Smooth muscle cell (in vitro differentiated cells): ENCODE data around the gene CLCNKA. TPM values are rescaled to one million over a fixed set of nuclear protein-coding genes. Genes with fewer than 3 reads are reported as not detected.
"Not testable (repeated sequence)": the region's sequence is repeated elsewhere in the genome, so short reads cannot be mapped to it uniquely, and the experiment has no call there.

ENCODE experiments used
- DNase-seq: peaks from one replicate; lab custom pipeline; 2025; ENCODE audit not compliant: unreplicated experiment; lab: John Stamatoyannopoulos, UW
- H2AFZ ChIP-seq: fragments of 200-600 bp; sonication (generic); 2 replicates; pipeline ENCODE4 v1.6.0; 2016; ENCODE audit warnings: antibody characterized with exemption, low read depth, mild to moderate bottlenecking
- H3F3A ChIP-seq: fragments of 200-600 bp; sonication (generic); 2 replicates; pipeline ENCODE4 v1.6.0; 2017; ENCODE audit warnings: antibody characterized with exemption, low read depth
- H3K27ac ChIP-seq: fragments of 200-600 bp; sonication (generic); 2 replicates; pipeline ENCODE4 v1.5.1; 2016; ENCODE audit warnings: low read depth, mild to moderate bottlenecking
- H3K27me3 ChIP-seq: fragments of 200-600 bp; sonication (generic); 2 replicates; pipeline ENCODE4 v1.6.1; 2016; ENCODE audit warnings: low read depth, mild to moderate bottlenecking
- H3K36me3 ChIP-seq: fragments of 200-600 bp; sonication (generic); 2 replicates; pipeline ENCODE4 v1.5.1; 2016; ENCODE audit warnings: low read depth
- H3K4me1 ChIP-seq: fragments of 200-600 bp; sonication (generic); 2 replicates; pipeline ENCODE4 v1.5.1; 2016; ENCODE audit warnings: low read depth
- H3K4me2 ChIP-seq: fragments of 200-600 bp; sonication (generic); 2 replicates; pipeline ENCODE4 v1.6.0; 2016; ENCODE audit warnings: mild to moderate bottlenecking
- H3K4me3 ChIP-seq: fragments of 200-600 bp; sonication (generic); 2 replicates; pipeline ENCODE4 v1.5.1; 2016; ENCODE audit warnings: mild to moderate bottlenecking
- H3K79me2 ChIP-seq: fragments of 200-600 bp; sonication (generic); 2 replicates; pipeline ENCODE4 v1.6.0; 2016; ENCODE audit warnings: low read depth, mild to moderate bottlenecking
- H3K9ac ChIP-seq: fragments of 200-600 bp; sonication (generic); 2 replicates; pipeline ENCODE4 v1.6.0; 2016; ENCODE audit warnings: low read depth
- H3K9me3 ChIP-seq: fragments of 200-600 bp; sonication (generic); replicated peaks from 2 replicates; pipeline ENCODE4 v1.5.1; 2016; ENCODE audit warnings: low read depth
- H4K20me1 ChIP-seq: fragments of 200-600 bp; sonication (generic); 2 replicates; pipeline ENCODE4 v1.6.0; 2016; ENCODE audit warnings: low read depth
- WGBS: methylation state at CpG from one replicate; pipeline ENCODE4 v1.1.7; 2016; ENCODE audit warnings: low lambda C conversion rate; 5-methylcytosine and 5-hydroxymethylcytosine counted together
- polyA plus RNA-seq: library from polyadenylated mRNA; unstranded; fragments of >200 nt; fragmentation: Nextera tagmentation; extraction: Ambion mirVana; gene quantifications from 2 replicates; pipeline ENCODE4 v1.2.1, GENCODE V29; 2016
- total RNA-seq: library from RNA; depleted of rRNA; stranded (reverse); fragments of >200 nt; gene quantifications from 2 replicates; pipeline ENCODE4 v1.2.3, GENCODE V29; 2014
- TF ChIP-seq, protein P1 (sequence below): fragments of 200-600 bp; sonication (generic); IDR thresholded peaks from 2 replicates; pipeline ENCODE4 v1.5.1; 2017; ENCODE audit warnings: borderline replicate concordance, mild to moderate bottlenecking, antibody characterized with exemption; ENCODE audit not compliant: insufficient read depth, poor library complexity, severe bottlenecking

CLCNKA gene
- total and polyA plus RNA-seq, 2 experiments from 2014 or later, result 0.46 TPM; not detected in 1

DNA sequence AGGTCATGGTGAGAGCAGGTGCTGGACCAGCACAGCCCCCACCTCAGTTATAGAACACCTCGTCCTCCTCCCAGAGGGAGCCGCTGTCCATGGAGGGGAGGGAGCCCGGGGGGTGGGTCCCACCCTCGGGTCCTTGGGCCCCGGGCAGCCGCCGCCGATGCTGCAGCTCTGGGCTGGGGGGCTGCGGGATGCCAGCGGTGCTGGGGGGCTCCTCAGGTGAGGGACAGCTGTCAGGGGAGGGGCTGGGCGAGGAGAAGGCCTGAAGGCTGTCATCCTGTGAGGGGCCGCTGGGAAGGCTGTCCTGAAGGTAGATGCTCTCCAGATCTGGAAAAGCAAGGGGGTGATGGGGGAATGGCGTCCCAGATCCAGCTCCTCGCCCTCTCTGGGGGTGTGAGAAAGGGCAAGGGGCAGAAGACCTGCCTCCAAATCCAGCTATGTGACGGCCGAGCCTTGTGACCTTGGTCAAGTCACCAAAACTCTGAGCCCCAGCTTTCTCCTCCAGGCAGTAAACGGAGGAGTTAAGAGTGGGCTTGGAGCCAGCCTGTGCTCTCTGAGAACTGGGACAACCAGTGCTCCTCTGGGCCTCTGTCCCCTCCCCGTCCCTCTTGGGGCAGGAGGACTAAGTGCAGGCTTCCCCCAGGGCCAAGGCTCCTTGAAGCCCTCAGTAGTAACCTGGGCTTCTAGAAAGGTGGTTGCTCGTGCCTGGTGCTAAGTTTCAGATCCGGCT is 36.7 kb downstream of the CLCNKA start:
- not testable (repeated sequence) for H4K20me1 ChIP-seq, H3K4me2 ChIP-seq

GRCh38 chr1:16061266-16061665 is 39.4 kb downstream of the CLCNKA start:
- H3K9me3 ChIP-seq, result no peaks in the 10 kb centered on the region
- H4K20me1 ChIP-seq, result no peaks in the 10 kb centered on the region
- no peak overlapping the region for H3K9ac ChIP-seq
- 92% methylated on average over 2 of the region's 3 CpGs for WGBS
- no peaks in the 10 kb centered on the region for H3F3A ChIP-seq
- H3K4me3 ChIP-seq, result no peak overlapping the region
- TF ChIP-seq, protein P1, sequence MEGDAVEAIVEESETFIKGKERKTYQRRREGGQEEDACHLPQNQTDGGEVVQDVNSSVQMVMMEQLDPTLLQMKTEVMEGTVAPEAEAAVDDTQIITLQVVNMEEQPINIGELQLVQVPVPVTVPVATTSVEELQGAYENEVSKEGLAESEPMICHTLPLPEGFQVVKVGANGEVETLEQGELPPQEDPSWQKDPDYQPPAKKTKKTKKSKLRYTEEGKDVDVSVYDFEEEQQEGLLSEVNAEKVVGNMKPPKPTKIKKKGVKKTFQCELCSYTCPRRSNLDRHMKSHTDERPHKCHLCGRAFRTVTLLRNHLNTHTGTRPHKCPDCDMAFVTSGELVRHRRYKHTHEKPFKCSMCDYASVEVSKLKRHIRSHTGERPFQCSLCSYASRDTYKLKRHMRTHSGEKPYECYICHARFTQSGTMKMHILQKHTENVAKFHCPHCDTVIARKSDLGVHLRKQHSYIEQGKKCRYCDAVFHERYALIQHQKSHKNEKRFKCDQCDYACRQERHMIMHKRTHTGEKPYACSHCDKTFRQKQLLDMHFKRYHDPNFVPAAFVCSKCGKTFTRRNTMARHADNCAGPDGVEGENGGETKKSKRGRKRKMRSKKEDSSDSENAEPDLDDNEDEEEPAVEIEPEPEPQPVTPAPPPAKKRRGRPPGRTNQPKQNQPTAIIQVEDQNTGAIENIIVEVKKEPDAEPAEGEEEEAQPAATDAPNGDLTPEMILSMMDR, result no peak
- no peak overlapping the region for H3K27ac ChIP-seq
- no peaks in the 10 kb centered on the region for H3K4me1 ChIP-seq
- DNase-seq, result no peak
- no peaks in the 10 kb centered on the region for H3K36me3 ChIP-seq
- H3K27me3 ChIP-seq, result no peaks in the 10 kb centered on the region
- no peak overlapping the region for H2AFZ ChIP-seq
- no peaks in the 10 kb centered on the region for H3K79me2 ChIP-seq
- H3K4me2 ChIP-seq, result no peak overlapping the region

More for the DNA sequence above, 36.7 kb downstream of the CLCNKA start:
- H3K27ac ChIP-seq, H3F3A ChIP-seq, H3K9me3 ChIP-seq, H3K9ac ChIP-seq, H3K79me2 ChIP-seq, DNase-seq, H3K4me1 ChIP-seq, H3K36me3 ChIP-seq, H3K4me3 ChIP-seq, H3K27me3 ChIP-seq, H2AFZ ChIP-seq: not testable (repeated sequence)
- WGBS, result 88% methylated on average over 13 of the region's 20 CpGs

DNA sequence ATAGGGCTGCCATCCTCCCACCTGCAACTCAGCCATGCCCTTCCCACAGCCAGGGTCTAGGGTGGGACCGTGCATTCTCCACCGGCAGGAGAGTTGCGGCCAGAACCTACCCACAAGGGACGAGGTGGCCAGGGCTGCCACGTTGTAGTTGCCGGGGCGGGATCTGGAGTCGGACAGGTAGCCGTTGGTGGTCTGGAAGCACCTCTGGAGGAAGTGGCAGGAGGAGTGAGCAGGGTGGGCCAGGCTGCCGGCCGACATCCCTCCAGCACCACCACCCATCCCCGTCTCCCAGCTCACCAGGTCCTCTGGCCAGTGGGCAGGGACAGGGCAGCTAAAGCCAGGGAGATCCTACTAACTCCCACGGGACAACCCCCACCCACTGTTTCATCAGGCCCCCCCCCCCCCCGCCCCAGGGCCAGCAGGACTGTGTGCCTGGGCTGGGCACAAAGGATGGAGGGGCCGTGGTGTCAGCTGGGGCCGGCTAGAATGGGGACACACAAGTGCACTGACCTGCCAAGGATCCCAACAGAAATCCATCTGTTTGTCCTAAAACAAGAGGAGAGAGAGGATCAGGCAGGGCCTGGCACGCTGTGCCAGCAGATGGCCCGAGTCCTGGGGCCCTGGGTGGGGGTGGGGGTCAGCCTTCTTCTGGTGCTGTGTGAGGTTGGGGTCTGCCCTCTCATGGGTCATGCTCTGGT is 40.3 kb downstream of the CLCNKA start:
- H4K20me1 ChIP-seq, H3K4me2 ChIP-seq, H3K79me2 ChIP-seq, H3K27ac ChIP-seq, H2AFZ ChIP-seq, H3K4me1 ChIP-seq, H3F3A ChIP-seq, H3K36me3 ChIP-seq, H3K4me3 ChIP-seq, H3K9me3 ChIP-seq, DNase-seq, H3K27me3 ChIP-seq, H3K9ac ChIP-seq: not testable (repeated sequence)
- WGBS, result 74% methylated on average over 17 of the region's 18 CpGs

- DNase-seq, H3K79me2 ChIP-seq, H3K9me3 ChIP-seq, H3F3A ChIP-seq, H3K4me3 ChIP-seq, H3K27ac ChIP-seq, H3K9ac ChIP-seq, H3K36me3 ChIP-seq, H3K4me2 ChIP-seq, H3K4me1 ChIP-seq, H2AFZ ChIP-seq, H3K27me3 ChIP-seq, H4K20me1 ChIP-seq: not testable (repeated sequence)
- 90% methylated on average over 9 of the region's 9 CpGs for WGBS
These were observed 40.8 kb downstream of the CLCNKA start for GRCh38 chr1:16062687-16063075.

GRCh38 chr1:16063226-16063829 is 41.5 kb downstream of the CLCNKA start:
- no peaks in the 10 kb centered on the region for H3K79me2 ChIP-seq
- H3K36me3 ChIP-seq, result no peaks in the 10 kb centered on the region
- no peak overlapping the region for H3K27ac ChIP-seq
- H3K4me2 ChIP-seq, result no peak overlapping the region
- H3K9me3 ChIP-seq, result no peaks in the 10 kb centered on the region
- H3K4me3 ChIP-seq, result no peak overlapping the region
- no peaks in the 10 kb centered on the region for H4K20me1 ChIP-seq
- H3F3A ChIP-seq, result no peaks in the 10 kb centered on the region
- DNase-seq, result no peak
- no peak overlapping the region for H2AFZ ChIP-seq
- 90% methylated on average over 15 of the region's 15 CpGs for WGBS
- H3K9ac ChIP-seq, result no peak overlapping the region
- TF ChIP-seq, protein P1, result no peak
- H3K4me1 ChIP-seq, result peaks cover 10% of the 10 kb centered on the region
- H3K27me3 ChIP-seq, result no peaks in the 10 kb centered on the region
